GM12873 (cell line): ENCODE results near the gene PLXNB2.

ENCODE experiments used
- TF ChIP-seq, protein P1 (sequence below): IDR thresholded peaks from 2 replicates; pipeline ENCODE4 v1.5.1; 2012; ENCODE audit warnings: low read depth, mild to moderate bottlenecking, moderate library complexity, low read length, control low read depth; ENCODE audit not compliant: insufficient read depth; ENCODE audit errors: missing control alignments

PLXNB2 gene

DNA sequence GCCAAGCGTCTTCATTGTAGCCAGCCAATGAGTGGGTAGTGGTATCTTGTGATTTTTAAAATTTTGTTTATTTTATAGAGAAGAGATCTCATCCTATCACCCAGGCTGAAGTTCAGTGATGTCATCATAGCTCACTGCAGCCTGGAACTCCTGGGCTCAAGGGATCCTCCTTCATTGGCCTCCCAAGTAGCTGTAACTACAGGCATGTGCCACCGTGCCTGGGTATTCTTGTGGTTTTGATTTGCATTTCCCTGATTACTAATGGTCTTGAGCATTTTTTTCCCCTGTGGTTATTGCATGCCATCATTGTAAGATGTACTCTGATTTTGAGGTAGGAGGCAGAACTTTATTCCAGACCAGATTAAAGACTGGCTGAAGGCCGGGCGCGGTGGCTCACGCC, 21.8 kb upstream of the PLXNB2 start:
- TF ChIP-seq, protein P1, sequence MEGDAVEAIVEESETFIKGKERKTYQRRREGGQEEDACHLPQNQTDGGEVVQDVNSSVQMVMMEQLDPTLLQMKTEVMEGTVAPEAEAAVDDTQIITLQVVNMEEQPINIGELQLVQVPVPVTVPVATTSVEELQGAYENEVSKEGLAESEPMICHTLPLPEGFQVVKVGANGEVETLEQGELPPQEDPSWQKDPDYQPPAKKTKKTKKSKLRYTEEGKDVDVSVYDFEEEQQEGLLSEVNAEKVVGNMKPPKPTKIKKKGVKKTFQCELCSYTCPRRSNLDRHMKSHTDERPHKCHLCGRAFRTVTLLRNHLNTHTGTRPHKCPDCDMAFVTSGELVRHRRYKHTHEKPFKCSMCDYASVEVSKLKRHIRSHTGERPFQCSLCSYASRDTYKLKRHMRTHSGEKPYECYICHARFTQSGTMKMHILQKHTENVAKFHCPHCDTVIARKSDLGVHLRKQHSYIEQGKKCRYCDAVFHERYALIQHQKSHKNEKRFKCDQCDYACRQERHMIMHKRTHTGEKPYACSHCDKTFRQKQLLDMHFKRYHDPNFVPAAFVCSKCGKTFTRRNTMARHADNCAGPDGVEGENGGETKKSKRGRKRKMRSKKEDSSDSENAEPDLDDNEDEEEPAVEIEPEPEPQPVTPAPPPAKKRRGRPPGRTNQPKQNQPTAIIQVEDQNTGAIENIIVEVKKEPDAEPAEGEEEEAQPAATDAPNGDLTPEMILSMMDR = no peak

DNA sequence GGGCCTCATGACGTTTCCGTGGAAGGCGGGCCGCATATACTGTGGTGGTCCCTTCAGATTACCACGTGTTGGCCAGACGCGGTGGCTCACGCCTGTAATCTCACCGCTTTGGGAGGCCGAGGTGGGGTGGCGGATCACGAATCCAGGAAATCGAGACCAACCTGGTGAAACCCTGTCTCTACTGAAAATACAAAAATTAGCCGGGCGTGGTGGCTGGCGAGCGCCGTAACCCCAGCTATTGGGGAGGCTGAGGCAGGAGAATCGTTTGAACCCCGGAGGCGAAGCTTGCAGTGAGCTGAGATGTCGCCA, 20.2 kb upstream of the PLXNB2 start:
- TF ChIP-seq, protein P1 = no peak

DNA sequence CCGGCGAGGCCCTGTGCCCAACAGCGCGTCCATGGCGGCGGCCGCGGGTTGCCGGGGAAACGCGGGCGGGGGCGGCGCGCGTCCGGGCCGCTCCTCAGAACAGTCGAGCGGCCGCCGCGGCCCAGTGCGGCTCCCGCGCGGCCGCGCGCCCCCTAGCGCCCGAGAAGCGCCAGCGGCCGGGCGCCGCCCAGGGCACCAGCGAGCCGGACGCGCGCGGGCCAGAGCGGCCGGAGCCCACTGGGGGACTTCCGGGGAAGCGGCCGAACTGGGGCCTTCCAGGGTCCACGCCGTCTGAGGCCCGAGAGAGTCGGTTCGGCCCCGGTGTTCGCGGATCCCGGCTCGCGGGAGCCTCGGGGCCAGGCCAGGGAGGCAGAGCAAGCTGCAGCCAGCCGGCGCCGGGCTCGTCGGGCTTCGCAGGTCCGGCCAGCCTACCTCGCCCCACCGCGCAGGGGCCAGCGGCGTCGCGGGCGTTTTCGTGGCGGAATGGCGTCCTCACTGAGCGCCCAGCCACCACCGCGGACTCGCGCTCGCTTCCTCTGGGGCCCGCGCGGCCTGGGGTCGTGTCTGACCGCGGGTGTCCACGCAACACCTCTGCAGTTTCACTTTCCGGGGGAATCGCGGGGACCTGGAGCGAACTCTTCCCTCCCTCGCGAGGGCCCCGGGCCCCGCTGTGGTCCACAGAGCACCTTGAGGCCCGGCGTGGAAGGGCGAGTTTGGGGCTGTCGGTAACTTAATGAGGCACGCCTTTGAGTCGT, 19.7 kb upstream of the PLXNB2 start, which contains the start of gene DENND6B:
DENND6B (minus strand) TSS at position 57 of the 755 bp plus-strand sequence; CDS start at position 33, 24 bp downstream.
- TF ChIP-seq, protein P1 = peak; percentile 51

DNA sequence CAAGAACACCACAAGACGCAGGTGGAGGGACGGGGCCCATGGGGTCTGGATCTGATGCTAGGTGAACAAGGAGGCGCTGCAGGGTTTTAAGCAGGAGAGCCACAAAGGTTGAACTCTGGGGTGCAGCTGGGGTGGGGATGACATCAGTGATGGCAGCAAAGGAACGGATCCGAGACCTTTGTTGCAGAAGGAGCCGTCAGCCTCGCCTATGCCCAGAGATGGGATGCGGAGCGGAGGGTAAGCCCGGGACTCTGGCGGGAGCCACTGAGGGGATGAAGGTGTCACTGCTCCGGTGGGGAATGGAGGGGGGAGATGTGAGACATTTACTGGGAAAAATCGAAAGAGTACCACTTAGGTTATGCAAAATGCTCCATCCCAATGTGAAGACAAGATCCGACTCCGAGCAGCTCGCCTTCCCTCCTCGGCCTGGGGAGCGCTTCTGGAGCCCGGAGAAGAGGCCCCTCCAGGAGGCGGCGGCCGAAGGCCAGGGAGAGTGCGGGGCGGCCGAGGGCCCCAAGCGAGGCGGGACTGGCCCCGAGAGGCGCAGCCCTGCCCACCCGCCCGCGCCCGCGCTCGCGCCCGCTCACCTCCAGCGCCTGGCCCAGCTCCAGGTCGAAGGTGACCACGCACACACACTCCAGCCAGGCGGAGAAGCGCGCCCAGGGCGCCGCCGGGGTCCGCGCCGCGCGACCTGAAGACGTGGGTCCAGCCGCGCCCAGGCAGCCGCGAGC, 18.9 kb upstream of the PLXNB2 start:
- TF ChIP-seq, protein P1 = no peak

DNA sequence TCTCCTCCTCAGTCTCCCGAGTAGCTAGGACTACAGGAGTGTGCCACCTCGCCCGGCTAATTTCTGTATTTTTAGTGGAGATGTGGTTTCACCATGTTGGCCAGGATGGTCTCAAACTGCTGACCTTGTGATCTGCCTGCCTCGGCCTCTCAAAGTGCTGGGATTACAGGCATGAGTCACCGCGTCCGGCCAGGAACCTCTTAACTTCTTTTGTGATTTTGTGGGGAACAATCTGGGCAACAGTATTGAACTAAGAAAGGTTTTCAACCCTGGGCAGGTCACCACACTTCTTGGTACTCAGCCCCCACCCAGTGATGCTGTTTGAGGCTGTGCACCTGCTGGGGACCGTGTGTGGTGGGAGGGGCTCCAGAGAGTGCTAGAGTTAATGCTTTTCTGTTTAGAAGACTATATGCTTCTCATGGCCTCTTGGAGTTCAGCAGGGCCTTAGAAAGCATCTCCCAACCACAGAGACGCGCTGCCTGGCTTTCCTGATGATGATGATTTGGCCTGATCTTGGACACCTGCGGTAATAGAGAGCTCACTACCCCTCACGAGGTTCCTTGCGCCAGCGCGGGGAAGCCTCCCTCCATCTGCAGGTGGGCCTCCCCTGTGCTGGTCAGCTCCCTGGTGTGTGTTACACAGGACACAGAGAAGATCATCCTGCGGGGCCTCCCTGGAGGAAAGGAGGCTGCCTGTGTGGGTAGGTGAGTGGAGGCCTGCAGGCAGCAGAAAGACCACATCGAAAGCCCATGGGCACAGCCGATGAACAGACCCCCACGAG, 18.2 kb upstream of the PLXNB2 start:
- TF ChIP-seq, protein P1 = no peak

DNA sequence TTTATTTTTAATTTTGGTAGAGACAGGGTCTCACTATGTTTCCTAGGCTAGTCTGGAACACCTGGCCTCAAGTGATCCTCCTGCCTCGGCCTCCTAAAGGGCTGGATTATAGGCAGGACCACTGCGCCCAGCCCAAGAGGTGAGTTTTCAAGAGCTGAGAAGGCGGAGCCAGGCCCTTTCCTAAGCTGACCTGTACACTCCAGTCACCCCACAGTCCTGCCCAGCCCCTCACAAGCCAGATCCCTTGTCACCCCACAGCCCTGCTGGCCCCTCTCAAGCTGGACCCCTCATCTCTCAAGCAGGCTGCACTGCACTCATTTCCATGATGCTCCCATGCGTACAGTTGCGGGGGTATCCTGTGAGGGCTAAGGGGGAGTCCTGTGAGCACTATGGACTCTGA, 16.5 kb upstream of the PLXNB2 start:
- TF ChIP-seq, protein P1 = no peak

DNA sequence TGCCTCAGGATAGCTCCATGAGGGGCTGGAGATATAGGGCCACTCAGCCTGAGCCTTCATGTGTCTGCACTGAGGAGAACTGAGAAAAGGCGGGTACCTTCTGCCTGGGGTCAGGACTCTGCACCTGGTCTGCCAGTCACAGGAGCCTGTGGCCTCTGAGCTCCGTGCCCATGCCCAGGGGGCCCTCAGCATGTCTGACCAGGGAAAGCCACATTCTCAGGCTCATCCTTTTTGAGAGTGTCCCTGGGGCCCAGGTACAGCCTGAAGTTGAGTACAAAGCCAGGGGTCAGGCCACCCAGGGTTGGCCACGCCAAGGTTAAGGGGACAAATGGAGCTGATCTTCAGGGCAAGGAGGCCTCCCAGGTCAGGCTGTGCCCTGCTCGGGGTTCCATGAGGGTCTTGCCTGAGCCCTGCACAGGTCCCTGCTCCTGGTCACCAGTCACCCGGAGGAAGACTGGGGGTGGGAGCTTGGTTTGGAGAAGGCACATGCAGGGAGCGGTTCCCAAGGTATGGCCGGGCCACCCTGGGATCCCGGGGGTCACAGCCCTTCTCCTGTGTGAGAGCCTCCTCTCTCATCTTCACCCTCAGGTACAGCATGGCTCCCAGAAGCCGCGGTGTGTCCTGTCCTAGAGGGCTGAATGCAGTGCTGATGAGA, 13.4 kb upstream of the PLXNB2 start:
- TF ChIP-seq, protein P1 = no peak
